Adrenal gland (tissue), 5 donors: ENCODE data around the gene HAP1.

ENCODE experiments used
- CTCF ChIP-seq, 6 experiments: fragments of 450-650 bp in 4 of 6; fragments of 200-600 bp in 2 of 6; sonication (generic) in 1 of 6; IDR thresholded peaks; 1 replicate in 5 of 6; 2 replicates in 1 of 6; pipeline versions ENCODE4 v1.5.1 to v1.8.0; 2016 to 2021; ENCODE audit warnings: antibody characterized with exemption in 6 of 6, mild to moderate bottlenecking in 2 of 6, moderate library complexity in 1 of 6
- POLR2A ChIP-seq, 2 donors: fragments of 450-650 bp; IDR thresholded peaks; one replicate each; pipeline ENCODE4 v1.6.1; 2017; ENCODE audit warnings: antibody characterized with exemption in 2 of 2, mild to moderate bottlenecking in 2 of 2, moderate library complexity in 1 of 2
- donor health status: DM: no; HTN: no; CAD: no.

- TF ChIP-seq CTCF (IDR thresholded peaks at IDR 0.05) (no peak), POLR2A (IDR thresholded peaks at IDR 0.05) (no peak)
Measured at GRCh38 chr17:41772218-41772585, 37.8 kb upstream of the HAP1 start.
